CD4-positive, alpha-beta T cell treated with Interferon gamma for 1 hour (primary cell): ENCODE data around the gene CAMK2B.
A peak's percentile ranks its signal among the peaks of the same experiment; 100 is the strongest.

Experiments
- DNase-seq: peaks from one replicate; pipeline ENCODE4 v3.0.0-alpha.2; 2020

Gene CAMK2B

GRCh38 chr7:44247868-44248651 is 77.3 kb downstream of the CAMK2B start:
- DNase-seq = no peak

GRCh38 chr7:44246396-44247113 is 78.8 kb downstream of the CAMK2B start:
- no peak for DNase-seq

- DNase-seq = no peak
Observed at GRCh38 chr7:44244282-44244681, 81.1 kb downstream of the CAMK2B start.

DNA sequence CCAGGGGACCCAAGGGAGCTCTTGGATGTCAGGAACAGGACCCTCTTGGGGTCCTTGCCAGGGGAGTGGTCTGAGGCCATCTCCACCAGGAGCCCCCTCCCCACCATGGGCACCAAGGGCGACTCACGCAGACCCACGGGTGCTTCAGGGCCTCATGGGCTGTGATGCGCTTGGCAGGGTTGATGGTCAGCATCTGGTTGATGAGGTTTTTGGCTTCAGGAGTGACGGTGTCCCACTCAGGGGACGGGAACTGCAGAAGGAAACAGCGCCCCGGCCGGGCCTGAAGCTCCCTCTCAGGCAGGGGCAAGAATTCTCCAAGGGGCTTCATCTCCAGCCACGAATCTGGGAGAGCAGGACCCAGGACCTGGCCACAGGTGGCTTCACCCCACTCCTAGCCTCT is 83.3 kb downstream of the CAMK2B start:
- no peak for DNase-seq

DNA sequence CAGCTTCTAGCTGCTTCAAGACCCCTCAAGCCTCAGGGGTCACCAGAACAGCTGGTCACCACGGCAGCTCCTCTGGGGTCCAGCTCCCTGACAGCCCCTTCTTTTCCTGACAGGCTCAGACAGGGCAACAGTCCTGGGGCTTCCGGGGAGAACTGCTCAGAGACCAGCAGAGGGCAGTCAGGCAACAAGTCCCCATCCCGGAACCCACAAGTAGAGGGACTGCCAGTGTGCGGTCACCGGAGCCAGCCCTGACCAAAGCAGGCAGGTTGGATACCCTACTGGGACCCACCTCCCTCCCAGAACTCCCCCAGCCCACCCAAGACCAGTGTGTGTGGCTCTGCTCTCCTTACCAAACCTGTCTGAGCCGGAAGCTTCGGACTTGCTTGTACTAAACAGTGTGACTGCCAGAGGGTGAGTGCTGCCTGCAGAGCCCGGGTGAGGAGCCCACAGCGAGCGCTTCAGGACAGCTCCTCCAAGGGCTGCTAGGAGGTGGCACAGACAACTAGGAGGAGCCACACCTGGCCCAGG is 84.3 kb downstream of the CAMK2B start:
- DNase-seq = peak; percentile 53

DNA sequence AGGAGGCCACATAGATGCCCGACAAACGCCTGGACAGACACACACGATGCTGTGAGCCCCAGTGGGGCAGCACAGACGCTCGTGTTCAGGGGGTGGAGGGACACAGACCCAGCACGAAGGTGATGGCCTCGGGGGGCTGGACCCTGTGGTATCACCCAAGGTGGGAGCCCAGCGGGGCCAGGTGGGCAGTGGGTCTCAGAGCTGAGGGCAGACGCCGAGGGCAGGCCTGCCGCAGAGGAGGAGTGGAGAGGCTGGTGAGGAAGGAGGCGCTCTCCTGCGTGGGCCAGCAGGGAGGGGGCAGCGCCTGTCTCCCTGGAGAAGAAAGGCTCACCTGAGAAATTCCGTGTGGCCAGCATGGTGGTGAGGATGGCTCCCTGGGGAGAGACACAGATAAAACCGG is 85.0 kb downstream of the CAMK2B start:
- no peak for DNase-seq

DNA sequence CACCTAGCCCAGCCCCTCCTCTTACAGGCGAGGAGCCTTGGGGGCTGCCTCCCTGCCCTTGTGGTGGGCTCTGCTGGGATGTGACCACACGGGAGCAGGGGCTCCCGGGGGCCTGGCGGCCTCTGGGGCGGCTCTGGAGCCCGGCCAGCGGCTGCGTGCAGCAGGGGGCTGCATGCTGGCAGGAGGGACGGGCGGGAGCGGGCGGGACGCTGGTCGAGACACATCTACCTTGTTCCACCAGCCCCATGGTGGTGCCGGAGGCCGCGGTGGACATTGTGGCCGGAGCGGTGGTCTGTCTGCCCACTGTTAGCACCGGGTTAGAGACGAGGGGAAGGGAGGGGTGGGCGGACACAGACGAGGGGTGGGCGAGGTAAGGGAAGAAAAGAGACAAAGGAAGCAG is 86.0 kb downstream of the CAMK2B start:
- DNase-seq = no peak

GRCh38 chr7:44238116-44238695 is 87.2 kb downstream of the CAMK2B start:
- no peak for DNase-seq

DNA sequence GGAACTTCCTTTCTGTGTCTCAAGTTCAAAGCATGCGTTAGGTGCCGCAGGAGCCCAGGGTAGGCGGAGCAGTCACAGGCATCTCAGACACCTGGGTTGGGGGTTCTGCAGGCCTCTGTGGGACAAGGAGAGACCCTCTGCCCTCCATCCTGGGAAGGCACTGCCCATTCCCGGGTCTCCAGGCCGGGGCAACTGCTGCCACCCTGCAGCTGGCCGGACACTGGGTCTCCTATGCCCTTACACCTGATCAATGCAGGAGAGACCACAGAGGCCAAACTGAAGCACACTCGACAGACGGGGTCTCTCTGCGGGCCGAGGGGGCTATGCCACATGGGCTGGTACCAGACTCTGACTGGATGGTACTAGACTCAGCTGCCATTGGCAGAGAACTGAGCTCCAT is 87.7 kb downstream of the CAMK2B start:
- no peak for DNase-seq

DNA sequence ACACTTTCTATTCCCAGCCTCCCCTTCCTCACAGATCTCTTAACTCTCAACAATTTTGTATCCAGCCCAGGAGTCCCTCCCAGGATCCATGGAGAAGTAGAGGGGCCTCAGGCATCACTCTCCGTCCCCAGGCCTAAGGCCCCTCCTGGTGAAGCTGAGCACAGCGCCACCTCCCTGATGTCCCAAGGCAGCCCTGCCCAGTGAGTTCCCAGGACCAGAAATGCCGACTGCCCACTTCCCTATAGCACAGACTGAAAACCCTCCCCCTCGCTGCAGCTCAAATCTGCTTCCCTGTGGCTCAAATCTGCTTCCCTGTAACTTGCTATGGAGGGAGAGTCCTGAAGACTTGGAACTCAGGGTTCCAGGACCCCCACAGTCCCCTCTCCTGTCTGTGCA is 89.1 kb downstream of the CAMK2B start:
- no peak for DNase-seq

DNA sequence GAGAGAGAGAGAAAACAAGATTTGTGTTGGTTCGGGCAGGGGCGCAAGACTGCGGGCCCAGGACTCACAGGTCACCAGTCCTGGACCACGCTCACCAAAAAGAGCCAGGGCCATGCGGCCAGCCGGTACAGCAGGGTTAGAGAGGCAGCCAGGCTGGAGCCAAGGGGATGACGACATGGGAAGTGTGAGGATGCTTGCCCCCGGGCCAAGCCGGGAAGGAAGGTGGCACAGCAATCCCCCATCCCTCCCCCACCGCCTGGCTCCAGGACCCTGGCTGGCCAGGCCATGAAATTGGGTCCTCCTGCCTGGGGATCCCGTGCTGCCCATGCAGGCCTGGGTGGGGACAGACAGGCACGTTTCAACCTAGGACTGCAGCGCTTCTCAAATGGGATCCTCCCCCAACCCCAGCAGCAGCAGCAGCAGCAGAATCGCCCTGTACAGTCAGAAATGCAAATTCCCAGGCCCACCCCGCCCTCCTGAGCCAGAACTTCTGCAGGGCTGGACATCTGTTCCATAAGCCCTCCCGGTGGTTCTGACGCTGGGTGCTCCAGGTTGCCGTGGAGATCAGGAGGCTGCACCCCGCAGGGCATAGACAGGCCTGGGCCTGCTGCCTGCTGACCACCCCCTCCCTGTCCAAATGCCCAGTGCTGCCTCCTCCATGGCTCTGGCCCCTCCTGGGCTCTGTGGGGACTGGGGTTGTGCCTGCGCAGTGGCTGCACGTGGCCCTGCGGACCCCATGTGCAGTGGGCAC is 89.6 kb downstream of the CAMK2B start:
- no peak for DNase-seq

DNA sequence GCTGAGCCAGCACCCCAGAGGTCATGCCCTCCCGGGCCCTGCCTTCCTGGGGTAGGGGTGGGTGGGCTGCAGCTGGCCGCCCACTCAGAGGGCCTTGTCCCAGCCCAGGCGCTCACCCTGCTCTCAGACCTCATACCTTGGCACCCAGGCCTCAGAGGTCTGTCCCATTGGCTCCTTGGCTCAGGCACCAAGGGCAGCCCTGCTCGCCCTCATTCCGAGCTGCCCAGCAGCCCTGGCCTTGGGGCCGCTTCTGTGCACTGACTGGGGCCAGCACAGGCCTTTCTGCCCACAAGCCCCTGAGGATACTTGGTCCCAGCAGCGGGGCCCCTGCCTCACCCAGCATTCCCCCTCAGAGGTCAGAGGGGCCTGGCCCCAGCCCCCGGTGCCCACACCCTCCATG is 90.3 kb downstream of the CAMK2B start:
- no peak for DNase-seq

GRCh38 chr7:44232901-44233715 is 92.3 kb downstream of the CAMK2B start:
- no peak for DNase-seq

DNA sequence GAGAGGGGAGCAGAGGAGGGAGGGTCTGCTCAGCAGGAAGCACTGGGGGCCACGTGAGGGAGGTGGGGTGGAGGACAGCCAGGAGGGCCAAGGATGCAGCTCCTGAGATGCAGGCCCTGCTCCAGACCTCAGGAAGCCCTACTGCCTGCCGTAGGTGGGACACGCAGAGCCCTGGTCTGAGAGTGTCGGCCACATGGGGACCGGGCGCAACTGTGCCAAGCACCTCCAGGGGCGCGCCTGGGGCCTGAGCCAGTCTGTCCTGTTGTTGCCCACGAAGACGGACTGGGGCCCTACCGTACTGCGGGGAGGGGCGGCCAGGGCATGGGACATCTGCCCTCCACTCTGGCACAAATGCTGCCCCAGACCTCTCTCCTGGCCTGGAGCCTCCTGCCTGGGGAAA is 93.0 kb downstream of the CAMK2B start:
- no peak for DNase-seq

DNA sequence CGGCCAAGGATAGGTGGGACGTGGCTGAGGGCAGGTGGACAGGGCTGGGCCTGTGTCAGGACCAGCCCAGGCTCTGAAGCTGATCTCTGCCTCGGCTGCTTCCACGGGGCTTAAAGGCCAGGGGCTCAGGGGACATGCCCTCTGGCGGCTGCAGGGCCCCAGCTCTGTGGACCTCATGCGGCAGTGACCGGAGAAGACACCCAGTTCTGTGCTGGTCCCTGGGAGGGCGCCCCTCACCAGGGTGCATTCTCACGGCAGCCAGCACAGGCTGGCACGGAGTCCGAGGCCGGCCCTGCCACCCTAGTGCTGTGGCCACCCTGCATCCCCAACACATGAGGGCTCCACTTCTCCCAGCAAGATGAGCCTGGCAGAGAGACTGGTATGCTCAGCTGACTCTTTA is 94.3 kb downstream of the CAMK2B start:
- DNase-seq = no peak

- DNase-seq = no peak
Observed at GRCh38 chr7:44230286-44230685, 95.1 kb downstream of the CAMK2B start.

DNA sequence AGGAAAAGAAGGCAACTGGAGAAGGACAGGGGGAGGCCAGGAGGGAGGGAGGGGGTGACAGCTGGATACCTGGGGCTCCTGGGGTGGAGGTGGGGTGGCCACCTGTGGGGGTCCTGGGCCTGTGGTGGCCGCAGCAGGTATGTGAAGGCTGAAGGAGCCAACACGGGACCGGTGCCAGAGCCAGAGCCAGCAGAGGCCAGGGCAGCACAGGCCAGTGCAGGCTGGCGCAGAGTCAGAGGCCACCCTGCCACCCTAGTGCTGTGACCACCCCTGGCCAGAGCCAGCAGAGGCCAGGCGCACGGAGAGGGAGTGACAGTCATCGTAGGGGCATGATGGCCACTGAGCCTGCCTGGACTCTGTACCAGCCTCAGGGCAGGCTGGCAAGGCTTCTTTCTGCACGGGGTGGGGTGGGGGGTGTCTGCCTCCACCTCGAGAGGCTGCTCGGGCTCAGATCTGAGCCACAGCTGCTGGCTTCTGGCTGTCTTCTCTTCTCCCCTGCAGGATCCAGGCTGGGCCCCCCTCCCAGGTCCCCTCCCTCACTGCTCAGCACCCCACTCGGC is 95.8 kb downstream of the CAMK2B start:
- DNase-seq = no peak

DNA sequence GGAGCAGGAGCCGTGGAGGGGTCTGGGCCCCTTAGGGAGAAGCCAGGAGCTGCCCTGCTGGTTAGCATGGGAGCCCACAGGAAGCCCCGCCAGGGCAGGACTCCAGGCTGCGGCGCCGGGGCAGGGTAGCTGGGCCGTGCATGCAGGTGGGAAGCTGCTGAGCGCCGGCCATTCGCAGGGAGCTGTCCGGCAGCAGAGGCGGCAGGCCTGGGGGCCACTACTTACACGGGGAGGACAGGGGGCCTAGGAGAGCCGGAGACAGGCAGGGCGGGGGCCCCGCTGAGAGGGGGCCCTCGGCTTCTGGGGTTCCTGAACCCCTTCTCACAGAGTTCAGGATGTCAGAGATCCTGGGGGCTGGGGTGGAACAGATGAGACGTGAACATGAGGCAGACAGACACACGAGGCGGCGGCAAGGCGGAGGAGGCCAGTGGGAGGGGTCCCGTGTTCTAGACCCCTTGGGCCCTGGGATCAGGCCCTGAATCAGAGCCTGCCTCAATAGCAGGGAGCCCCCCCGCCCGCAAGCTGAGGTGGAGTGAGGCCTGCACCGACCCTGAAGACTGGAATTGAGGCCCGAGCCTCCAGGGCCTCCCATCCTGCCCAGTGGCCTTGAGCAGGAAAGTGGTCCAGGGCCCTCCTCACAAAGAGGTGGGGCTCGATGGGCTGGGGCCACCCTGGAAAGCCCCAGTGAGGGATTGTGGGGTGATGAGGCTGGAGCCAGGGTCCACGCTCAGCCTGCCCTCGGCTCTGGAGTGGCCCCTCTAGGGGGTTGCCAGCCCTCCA is 96.6 kb downstream of the CAMK2B start:
- DNase-seq = no peak

DNA sequence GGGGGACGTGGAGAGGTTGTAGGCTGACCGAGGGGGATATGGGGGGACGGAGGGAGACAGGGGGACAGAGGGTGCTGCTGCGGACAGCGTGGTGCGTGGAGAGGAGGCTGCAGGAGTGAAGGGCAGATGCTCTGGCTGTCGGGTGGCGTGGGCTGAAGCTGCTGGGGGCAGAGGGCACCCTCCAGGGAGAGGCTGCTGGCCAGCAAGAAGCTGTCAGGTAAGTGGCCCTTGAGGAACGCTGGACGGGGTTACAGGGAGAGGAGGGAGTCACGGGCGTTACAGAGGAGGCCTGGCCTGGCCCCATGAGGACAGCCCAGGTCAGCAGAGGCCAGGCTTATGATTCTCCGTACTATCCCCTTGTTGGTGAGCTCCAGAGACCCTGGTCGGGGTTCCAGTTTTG is 97.5 kb downstream of the CAMK2B start:
- DNase-seq = no peak

DNA sequence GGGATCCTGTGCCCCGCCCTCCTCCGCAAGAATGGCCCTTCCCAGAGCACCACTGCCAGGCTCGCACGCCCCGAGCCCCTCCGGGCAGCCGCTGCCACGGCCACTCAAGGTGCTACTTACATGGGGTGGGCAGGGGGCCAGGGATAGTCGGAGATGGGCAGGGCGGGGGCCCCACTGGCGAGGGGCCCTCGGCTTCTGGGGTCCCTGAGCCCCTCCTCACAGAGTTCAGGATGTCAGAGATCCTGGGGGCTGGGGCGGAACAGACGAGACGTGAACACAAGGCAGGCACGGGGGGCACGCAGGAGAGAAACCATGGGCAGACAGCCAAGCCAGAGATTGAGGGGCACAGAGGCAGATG is 99.0 kb downstream of the CAMK2B start:
- no peak for DNase-seq
